Kidney (tissue), 14 donors: ENCODE measurements around the gene BRK1. TPM values are rescaled to one million over a fixed set of nuclear protein-coding genes. Genes with fewer than 3 reads are reported as not detected.

Experiments
- DNase-seq, 5 donors: peaks; one replicate each; pipeline ENCODE4 v3.0.0-alpha.2; 2013 to 2020
- FAIRE-seq: peaks from 2 replicates; lab custom pipeline; 2012; peaks lifted over from hg19 to GRCh38; lab: Jason Lieb, UNC
- H3K27ac ChIP-seq, 2 donors: one replicate each; pipeline ENCODE4 v1.7.0; 2013; ENCODE audit warnings: low read depth in 2 of 2, low read length in 2 of 2, inconsistent platforms in 1 of 2
- H3K27me3 ChIP-seq: one replicate; pipeline ENCODE4 v1.7.1; 2013; ENCODE audit warnings: low read length, inconsistent platforms; ENCODE audit not compliant: control insufficient read depth, insufficient read depth
- H3K36me3 ChIP-seq, 3 donors: one replicate each; pipeline versions ENCODE4 v1.7.0 to v1.7.1; 2013; ENCODE audit warnings: low read length in 3 of 3, control low read depth in 1 of 3, inconsistent platforms in 1 of 3; ENCODE audit not compliant: insufficient read depth in 3 of 3, control insufficient read depth in 2 of 3
- H3K4me1 ChIP-seq, 3 donors: one replicate each; pipeline versions ENCODE4 v1.7.0 to v1.7.1; 2013; ENCODE audit warnings: low read length in 3 of 3, inconsistent platforms in 1 of 3, low read depth in 1 of 3; ENCODE audit not compliant: control insufficient read depth in 2 of 3, insufficient read depth in 2 of 3
- H3K4me3 ChIP-seq, 3 donors: one replicate each; pipeline versions ENCODE4 v1.7.0 to v1.8.1; 2013; ENCODE audit warnings: low read length in 3 of 3, control low read depth in 1 of 3, inconsistent platforms in 1 of 3
- H3K9ac ChIP-seq, 3 donors: one replicate each; pipeline versions ENCODE4 v1.7.0 to v1.7.1; 2013; ENCODE audit warnings: low read length in 3 of 3, control low read depth in 1 of 3, inconsistent platforms in 1 of 3
- H3K9me3 ChIP-seq, 3 donors: one replicate each; pipeline versions ENCODE4 v1.7.0 to v1.7.1; 2013; ENCODE audit warnings: low read length in 3 of 3, control low read depth in 1 of 3, inconsistent platforms in 1 of 3; ENCODE audit not compliant: control insufficient read depth in 2 of 3, insufficient read depth in 1 of 3
- intact Hi-C: fragments of 100-400 bp; cut with DNase I; formaldehyde crosslinking; loops from one replicate; pipeline ENCODE4 v1.11.1; 2022
- polyA plus RNA-seq: library from polyadenylated mRNA; stranded (reverse); fragments of 350-450 nt; fragmentation: Illumina TruSeq; extraction: RNeasy Lipid Tissue Mini Kit (QIAGEN cat#74804); gene quantifications from one replicate; pipeline ENCODE4 v1.2.3, GENCODE V29; 2014; ENCODE audit warnings: low read depth, low replicate concordance; ENCODE audit not compliant: insufficient read depth
- total RNA-seq: library from RNA; stranded (reverse); fragmentation: NEBNext Ultra II Directional; extraction: Animal tissue kit (Norgen Biotek cat#: 25700); gene quantifications from one replicate; pipeline ENCODE4 v1.2.1, GENCODE V29; 2021
- TF ChIP-seq, protein P1 (sequence below): IDR thresholded peaks from 3 replicates; pipeline ENCODE4 v1.5.1; 2012; ENCODE audit warnings: mild to moderate bottlenecking, moderate library complexity, borderline replicate concordance; ENCODE audit not compliant: insufficient read depth; ENCODE audit errors: extremely low read depth
- donor health status: control.
- donor health status: control.
- donor health status: control.
- donor health status: control.
- donor health status: control.
- donor health status: DM: yes; HTN: yes; CAD: no.
- donor health status: Normal renal cell carcinoma (clear cell type).

Gene BRK1
- total and polyA plus RNA-seq, 2 donors from 2014 or later: 130 to 308 TPM

DNA sequence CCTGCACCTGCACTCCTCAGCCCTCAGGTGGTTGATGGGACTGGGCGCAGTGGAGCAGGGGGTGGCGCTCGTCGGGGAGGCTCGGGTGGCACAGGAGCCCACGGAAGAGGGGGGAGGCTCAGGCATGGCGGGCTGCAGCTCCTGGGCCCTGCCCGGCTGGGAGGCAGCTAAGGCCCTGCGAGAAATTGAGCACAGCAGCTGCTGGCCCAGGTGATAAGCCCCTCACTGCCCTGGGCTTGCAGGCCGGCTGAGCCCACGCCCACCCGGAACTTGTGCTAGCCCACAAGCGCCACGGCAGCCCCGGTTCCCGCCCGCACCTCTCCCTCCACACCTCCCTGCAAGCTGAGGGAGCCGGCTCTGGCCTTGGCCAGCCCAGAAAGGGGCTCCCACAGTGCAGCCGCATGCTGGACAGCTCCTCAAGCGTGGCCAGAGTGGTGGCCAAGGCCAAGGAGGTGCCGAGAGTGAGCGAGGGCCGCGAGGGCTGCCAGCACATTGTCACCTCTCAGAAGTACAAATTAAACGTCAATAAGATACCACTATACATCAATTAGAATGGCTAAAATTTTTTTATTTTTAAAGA is 21.0 kb downstream of the BRK1 start:
- no peak overlapping the region for H3K27ac ChIP-seq
- no peaks in the 10 kb centered on the region for H3K27me3 ChIP-seq
- TF ChIP-seq, protein P1, sequence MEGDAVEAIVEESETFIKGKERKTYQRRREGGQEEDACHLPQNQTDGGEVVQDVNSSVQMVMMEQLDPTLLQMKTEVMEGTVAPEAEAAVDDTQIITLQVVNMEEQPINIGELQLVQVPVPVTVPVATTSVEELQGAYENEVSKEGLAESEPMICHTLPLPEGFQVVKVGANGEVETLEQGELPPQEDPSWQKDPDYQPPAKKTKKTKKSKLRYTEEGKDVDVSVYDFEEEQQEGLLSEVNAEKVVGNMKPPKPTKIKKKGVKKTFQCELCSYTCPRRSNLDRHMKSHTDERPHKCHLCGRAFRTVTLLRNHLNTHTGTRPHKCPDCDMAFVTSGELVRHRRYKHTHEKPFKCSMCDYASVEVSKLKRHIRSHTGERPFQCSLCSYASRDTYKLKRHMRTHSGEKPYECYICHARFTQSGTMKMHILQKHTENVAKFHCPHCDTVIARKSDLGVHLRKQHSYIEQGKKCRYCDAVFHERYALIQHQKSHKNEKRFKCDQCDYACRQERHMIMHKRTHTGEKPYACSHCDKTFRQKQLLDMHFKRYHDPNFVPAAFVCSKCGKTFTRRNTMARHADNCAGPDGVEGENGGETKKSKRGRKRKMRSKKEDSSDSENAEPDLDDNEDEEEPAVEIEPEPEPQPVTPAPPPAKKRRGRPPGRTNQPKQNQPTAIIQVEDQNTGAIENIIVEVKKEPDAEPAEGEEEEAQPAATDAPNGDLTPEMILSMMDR: no peak
- FAIRE-seq (no peak), DNase-seq (no peak)
- intact Hi-C loops: no loop called here
- H3K9me3 ChIP-seq: no peaks in the 10 kb centered on the region
- H3K4me3 ChIP-seq: no peak overlapping the region
- no peaks in the 10 kb centered on the region for H3K4me1 ChIP-seq
- H3K36me3 ChIP-seq: no peaks in the 10 kb centered on the region
- no peak overlapping the region for H3K9ac ChIP-seq

DNA sequence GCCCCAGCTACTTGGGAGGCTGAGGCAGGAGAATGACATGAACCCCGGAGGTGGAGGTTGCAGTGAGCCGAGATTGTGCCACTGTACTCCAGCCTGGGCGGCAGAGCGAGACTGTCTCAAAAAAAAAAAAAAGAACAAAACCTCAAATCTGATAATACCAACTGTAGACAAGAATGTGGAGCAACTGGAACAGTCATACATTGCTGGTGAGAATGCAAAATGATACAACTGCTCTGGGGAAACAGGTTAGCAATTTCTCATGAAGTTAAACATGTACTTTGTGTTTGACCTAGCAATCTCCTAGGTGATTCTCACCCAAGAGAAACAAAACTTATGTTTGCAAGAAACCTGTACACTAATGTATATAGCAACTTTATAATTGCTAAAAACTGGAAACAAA is 21.7 kb downstream of the BRK1 start:
- no peaks in the 10 kb centered on the region for H3K36me3 ChIP-seq
- H3K9me3 ChIP-seq: no peaks in the 10 kb centered on the region
- DNase-seq (no peak), FAIRE-seq (no peak)
- no peak overlapping the region for H3K4me3 ChIP-seq
- no peaks in the 10 kb centered on the region for H3K27me3 ChIP-seq
- no peaks in the 10 kb centered on the region for H3K4me1 ChIP-seq
- H3K9ac ChIP-seq: no peak overlapping the region
- intact Hi-C loops: no loop called here
- no peak overlapping the region for H3K27ac ChIP-seq
- TF ChIP-seq, protein P1: no peak

DNA sequence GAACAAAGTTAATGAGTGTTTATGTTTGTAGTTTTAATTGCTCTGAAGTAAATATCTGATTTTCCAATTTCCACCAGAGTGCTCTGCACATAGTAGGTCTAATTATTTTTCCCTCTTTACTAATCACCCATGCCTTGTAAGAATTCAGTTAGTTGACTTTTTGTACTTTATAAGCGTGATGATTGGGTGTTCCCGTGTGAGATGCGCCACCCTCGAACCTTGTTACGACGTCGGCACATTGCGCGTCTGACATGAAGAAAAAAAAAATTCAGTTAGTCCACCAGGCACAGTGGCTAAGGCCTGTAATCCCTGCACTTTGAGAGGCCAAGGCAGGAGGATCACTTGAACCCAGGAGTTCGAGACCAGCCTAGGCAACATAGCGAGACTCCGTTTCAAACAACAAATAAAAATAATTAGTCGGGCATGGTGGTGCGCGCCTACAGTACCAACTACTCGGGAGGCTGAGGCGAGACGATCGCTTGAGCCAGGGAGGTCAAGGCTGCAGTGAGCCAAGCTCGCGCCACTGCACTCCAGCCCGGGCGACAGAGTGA is 25.6 kb downstream of the BRK1 start:
- H3K9ac ChIP-seq: no peak overlapping the region
- peak overlapping the region in 2 of 3 donors; percentile 63 to 79 for H3K4me3 ChIP-seq
- H3K4me1 ChIP-seq: peaks cover 0 to 13% (median 0%) of the 10 kb centered on the region in 3 donors
- intact Hi-C loops: no loop called here
- no peaks in the 10 kb centered on the region for H3K36me3 ChIP-seq
- DNase-seq (peak in 1 of 5 donors; percentile 76), FAIRE-seq (no peak)
- H3K27ac ChIP-seq: peak overlapping the region in 1 of 2 donors; percentile 76
- H3K27me3 ChIP-seq: no peaks in the 10 kb centered on the region
- H3K9me3 ChIP-seq: no peaks in the 10 kb centered on the region
- TF ChIP-seq, protein P1: no peak
